ENCODE data around the gene RAD1. TPM values are rescaled to one million over a fixed set of nuclear protein-coding genes. Genes with fewer than 3 reads are reported as not detected.
A peak's percentile ranks its signal among the peaks of the same experiment; 100 is the strongest.

Gene RAD1
- total RNA-seq, 1 experiment from 2014 or later: 33.4 TPM

GRCh38 chr5:34899066-34899465 lies 16.2 kb downstream of the RAD1 start (continued):
- TF ChIP-seq IRF1 (CRISPR knock-in tag; IDR thresholded peaks at IDR 0.05) (no peak), MYBL2 (CRISPR knock-in tag; IDR thresholded peaks at IDR 0.05) (no peak), ZNF317 (CRISPR knock-in tag; IDR thresholded peaks at IDR 0.05; ENCODE audit: borderline replicate concordance, low read depth) (no peak), ATF2 (CRISPR knock-in tag; IDR thresholded peaks at IDR 0.05; ENCODE audit: borderline replicate concordance, low read depth) (no peak), USF2 (CRISPR knock-in tag; IDR thresholded peaks at IDR 0.05) (no peak), TEAD1 (CRISPR knock-in tag; IDR thresholded peaks at IDR 0.05) (no peak), ZNF232 (CRISPR knock-in tag; IDR thresholded peaks at IDR 0.05) (no peak), PRRX2 (CRISPR knock-in tag; IDR thresholded peaks at IDR 0.05) (no peak), CREB1 (CRISPR knock-in tag; IDR thresholded peaks at IDR 0.05) (no peak)

GRCh38 chr5:34898258-34898895 lies 16.9 kb downstream of the RAD1 start:
- POLR2A ChIA-PET: interaction anchor here (1.0 kb wide), 1 partner anchor 29 kb away, joined by 4 read pairs; no protein-coding TSS in a partner anchor
- Mint-ChIP-seq H3K4me3 (no peak overlapping the region), H3K36me3 (0 out of 2 replicates have a peak, but pooled peaks cover 5% of the 10 kb centered on the region)

GRCh38 chr5:34897646-34898045 lies 17.7 kb downstream of the RAD1 start:
- ATAC-seq: no peak
- no peak overlapping the region for H3K4me3 Mint-ChIP-seq
- ChIA-PET CTCF (interaction anchor here (0.6 to 4.4 kb wide), 15 partner anchors 11 to 423 kb away, joined by 3 to 30 read pairs (median 4); partner anchors contain the start of genes BRIX1, RAD1 and TTC23L), POLR2A (interaction anchor here (0.6 kb wide), 1 partner anchor 400 kb away, joined by 4 read pairs; no protein-coding TSS in a partner anchor)
- no peak for DNase-seq (ENCODE audit: low spot score)
- peaks cover 24% of the 10 kb centered on the region for H3K4me1 Mint-ChIP-seq
- H3K27me3 Mint-ChIP-seq (ENCODE audit: low read depth): no peaks in the 10 kb centered on the region
- H3K36me3 Mint-ChIP-seq: 0 out of 2 replicates have a peak, but pooled peaks cover 3% of the 10 kb centered on the region
- H3K27ac Mint-ChIP-seq: no peak overlapping the region
- no peaks in the 10 kb centered on the region for H3K9me3 Mint-ChIP-seq
- TF ChIP-seq USF1 (CRISPR knock-in tag; IDR thresholded peaks at IDR 0.05) (no peak), PRDM15 (CRISPR knock-in tag; IDR thresholded peaks at IDR 0.05) (no peak), NR3C1 (CRISPR knock-in tag; conservative IDR thresholded peaks at IDR 0.05; ENCODE audit: low read depth) (no peak), ELF4 (CRISPR knock-in tag; IDR thresholded peaks at IDR 0.05; ENCODE audit: low read depth) (no peak), IRF1 (CRISPR knock-in tag; IDR thresholded peaks at IDR 0.05) (no peak)

More at GRCh38 chr5:34898258-34898895, 16.9 kb downstream of the RAD1 start:
- H3K9me3 Mint-ChIP-seq: no peaks in the 10 kb centered on the region
- H3K27ac Mint-ChIP-seq: no peak overlapping the region; the same call in 1 of the 2 replicates
- peak; percentile 67 for DNase-seq (ENCODE audit: low spot score)
- TF ChIP-seq USF2 (CRISPR knock-in tag; IDR thresholded peaks at IDR 0.05): no peak
- TF ChIP-seq ZNF396 (CRISPR knock-in tag; IDR thresholded peaks at IDR 0.05; ENCODE audit: borderline replicate concordance): no peak
- peak; percentile 66 for TF ChIP-seq CTCF (IDR thresholded peaks at IDR 0.05)
- no peak for TF ChIP-seq ESRRA (CRISPR knock-in tag; IDR thresholded peaks at IDR 0.05; ENCODE audit: borderline replicate concordance)
- CTCF ChIA-PET: interaction anchor here (0.7 to 4.4 kb wide), 13 partner anchors 12 to 424 kb away, joined by 3 to 30 read pairs (median 5); partner anchors contain the start of genes BRIX1, RAD1 and TTC23L
- ATAC-seq: peak; percentile 91
- H3K27me3 Mint-ChIP-seq (ENCODE audit: low read depth): no peaks in the 10 kb centered on the region
- H3K4me1 Mint-ChIP-seq: peaks cover 24% of the 10 kb centered on the region
